ENCODE data around the gene COLEC12.

The COLEC12 gene

GRCh38 chr18:303011-303410 is 197.5 kb downstream of the COLEC12 start:
- no peak for DNase-seq (ENCODE audit: low read depth)
- no peak for TF ChIP-seq CTCF (IDR thresholded peaks at IDR 0.05; ENCODE audit: control insufficient read depth, insufficient read depth, low read depth, low read length, missing control alignments)
- H3K4me3 ChIP-seq (ENCODE audit: control insufficient read depth, low read depth, low read length) = no peak overlapping the region

GRCh38 chr18:302097-302496 is 198.4 kb downstream of the COLEC12 start:
- DNase-seq (ENCODE audit: low read depth) = no peak
- no peak overlapping the region for H3K4me3 ChIP-seq (ENCODE audit: control insufficient read depth, low read depth, low read length)
- TF ChIP-seq CTCF (IDR thresholded peaks at IDR 0.05; ENCODE audit: control insufficient read depth, insufficient read depth, low read depth, low read length, missing control alignments) = no peak

GRCh38 chr18:297936-298335 is 202.6 kb downstream of the COLEC12 start:
- TF ChIP-seq CTCF (IDR thresholded peaks at IDR 0.05; ENCODE audit: control insufficient read depth, insufficient read depth, low read depth, low read length, missing control alignments) = no peak
- H3K4me3 ChIP-seq (ENCODE audit: control insufficient read depth, low read depth, low read length) = no peak overlapping the region
- DNase-seq (ENCODE audit: low read depth) = no peak

- TF ChIP-seq CTCF (IDR thresholded peaks at IDR 0.05; ENCODE audit: control insufficient read depth, insufficient read depth, low read depth, low read length, missing control alignments) = no peak
- no peak overlapping the region for H3K4me3 ChIP-seq (ENCODE audit: control insufficient read depth, low read depth, low read length)
- DNase-seq (ENCODE audit: low read depth) = peak; percentile 39
Measured at GRCh38 chr18:295756-296490, 204.6 kb downstream of the COLEC12 start.

GRCh38 chr18:294566-294965 is 205.9 kb downstream of the COLEC12 start:
- H3K4me3 ChIP-seq (ENCODE audit: control insufficient read depth, low read depth, low read length) = no peak overlapping the region
- no peak for DNase-seq (ENCODE audit: low read depth)
- TF ChIP-seq CTCF (IDR thresholded peaks at IDR 0.05; ENCODE audit: control insufficient read depth, insufficient read depth, low read depth, low read length, missing control alignments) = no peak

- DNase-seq (ENCODE audit: low read depth) = peak; percentile 21
Measured at GRCh38 chr18:293536-293935, 207.0 kb downstream of the COLEC12 start.

More at GRCh38 chr18:293536-293935, 207.0 kb downstream of the COLEC12 start:
- TF ChIP-seq CTCF (IDR thresholded peaks at IDR 0.05; ENCODE audit: control insufficient read depth, insufficient read depth, low read depth, low read length, missing control alignments) = peak; percentile 17
- H3K4me3 ChIP-seq (ENCODE audit: control insufficient read depth, low read depth, low read length) = no peak overlapping the region
